Measurements from ENCODE around the gene KCNK4. TPM values are rescaled to one million over a fixed set of nuclear protein-coding genes. Genes with fewer than 3 reads are reported as not detected.

Gene KCNK4
- total and polyA plus RNA-seq, 2 of the 13 experiments (the other 11 are each of a cell fraction or from before 2014, with no cell fraction given): not detected

DNA sequence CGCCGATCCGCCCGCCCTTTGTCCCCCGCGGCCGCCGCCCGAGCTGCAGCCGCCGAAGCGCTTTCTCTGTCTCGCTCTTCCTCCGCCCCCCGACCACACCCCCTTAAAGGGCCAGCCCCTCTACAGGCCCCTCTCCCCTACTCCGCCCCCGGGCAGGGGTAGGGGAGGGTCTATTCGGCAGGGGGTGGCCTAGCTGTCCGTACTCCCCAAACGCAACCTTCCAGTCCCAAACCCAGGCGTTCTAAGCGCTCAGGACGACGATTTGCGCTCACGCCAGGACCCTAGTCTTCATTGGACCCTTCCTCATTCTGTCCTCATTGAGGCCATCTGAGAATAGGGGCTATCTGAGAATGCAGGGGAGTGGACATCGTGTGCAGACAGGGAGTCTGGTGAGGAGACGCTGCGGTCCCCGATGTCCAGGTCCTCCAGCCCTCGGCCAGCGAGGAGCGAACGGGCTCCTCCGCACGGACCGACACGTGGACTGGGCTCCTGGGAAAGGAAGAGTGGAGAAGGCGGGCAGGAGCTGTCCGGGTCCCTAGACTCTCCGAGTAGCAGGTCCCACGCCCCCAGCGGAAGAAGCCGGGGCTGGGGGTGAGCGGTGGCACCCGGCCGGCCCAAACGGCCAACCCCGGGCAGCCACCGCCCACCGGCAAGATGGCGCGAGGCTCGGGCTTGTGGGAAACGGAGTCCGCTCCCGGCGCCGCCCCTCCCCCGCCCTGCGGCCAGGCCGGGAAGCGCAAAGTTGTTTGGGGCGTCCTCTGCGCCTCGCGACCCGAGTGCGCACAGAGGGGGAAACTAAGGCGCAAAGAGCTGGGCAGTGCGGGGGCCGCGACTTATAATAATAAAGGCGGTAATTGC lies 44.0 kb upstream of the KCNK4 start, which contains the start of gene PPP1R14B:
Gene PPP1R14B (minus strand): TSS at position 73 of the 858 bp plus-strand sequence. CDS start 270 bp downstream, outside the sequence.
- peak within 1 kb of the TSS; percentile 81 for H3K9ac ChIP-seq (ENCODE audit: insufficient read depth, low read depth, low read length)
- H4K20me1 ChIP-seq (ENCODE audit: insufficient read depth, low read length): no peaks in the 10 kb centered on the region
- peaks cover 0 to 11% of the 10 kb centered on the region in 2 experiments; a peak in 2 of 5 replicates for H3K36me3 ChIP-seq (replicated peaks in 1 of 2; ENCODE audit: control insufficient read depth in 1 of 2, insufficient read depth in 2 of 2, low read length in 2 of 2)
- FAIRE-seq (no peak), ATAC-seq (peak; percentile 71), DNase-seq (ENCODE audit: low spot score) (peak; percentile 80)
- no peak within 1 kb of the TSS for H2AFZ ChIP-seq (ENCODE audit: low read length)
- no peaks in the 10 kb centered on the region; a peak in 1 of 5 replicates for H3K27me3 ChIP-seq (ENCODE audit: control insufficient read depth in 1 of 2, insufficient read depth in 2 of 2, low read length in 2 of 2)
- no peaks in the 10 kb centered on the region for H3K9me3 ChIP-seq (ENCODE audit: low read length)
- peak within 1 kb of the TSS; percentile 100 for H3K4me2 ChIP-seq (ENCODE audit: low read depth, low read length)
- peaks cover 31% of the 10 kb centered on the region for H3K79me2 ChIP-seq (ENCODE audit: insufficient read depth, low read length)
- ChIA-PET POLR2A (interaction anchor here (1.2 to 8.3 kb wide), 6 partner anchors 10 to 70 kb away, joined by 5 to 113 read pairs (median 12); partner anchors contain the start of genes NUDT22, PRDX5, STIP1 and TRMT112), CTCF (ENCODE audit: low intra/inter-chr PET ratio, low total read pairs) (no interaction called here)
- 0% methylated on average over 22 of the region's 74 CpGs for WGBS (ENCODE audit: low lambda C conversion rate)
- no TSS peak for BruUV-seq (replicated peaks)
- intact Hi-C loops (cut with micrococcal nuclease; ENCODE audit: unreplicated experiment): loop anchor here (5.0 kb wide), 1 partner anchor 55 kb away; the partner anchor contains the start of gene CATSPERZ
- peaks cover 69% of the 10 kb centered on the region for H3K4me1 ChIP-seq (ENCODE audit: insufficient read depth, low read length)
- in situ Hi-C loops (cut with HindIII; ENCODE audit: extremely low pct_ligation_motif_present, low pct_unique_long_range_greater_than_20kb): no loop called here
- H3K4me3 ChIP-seq (replicated peaks in 1 of 3; ENCODE audit: insufficient read depth in 1 of 3, low read depth in 2 of 3, low read length in 3 of 3): peak within 1 kb of the TSS; percentile 79 to 95 (median 84)
- peak within 1 kb of the TSS; percentile 83 for H3K27ac ChIP-seq (ENCODE audit: extremely low read length, insufficient read depth, low read length)
- TF ChIP-seq ARNTL (CRISPR knock-in tag; IDR thresholded peaks at IDR 0.05) (peak; percentile 42; the same call in 1 of the 2 replicates), SIN3A (IDR thresholded peaks at IDR 0.05; ENCODE audit: borderline replicate concordance, low read depth, low read length) (peak; percentile 60; the same call in 1 of the 2 replicates), TCF12 (IDR thresholded peaks at IDR 0.05) (no peak), TCF12 (CRISPR knock-in tag; IDR thresholded peaks at IDR 0.05) (no peak), HNRNPK (IDR thresholded peaks at IDR 0.05; ENCODE audit: low read depth, low read length, poor library complexity, severe bottlenecking) (peak; percentile 24), KAT8 (CRISPR knock-in tag; IDR thresholded peaks at IDR 0.05) (peak; percentile 78), ZNF724P (CRISPR knock-in tag; IDR thresholded peaks at IDR 0.05; ENCODE audit: borderline replicate concordance) (peak; percentile 87), PAWR (CRISPR knock-in tag; IDR thresholded peaks at IDR 0.05; ENCODE audit: borderline replicate concordance) (0 out of 2 replicates have a peak, but pooled peaks have one; percentile 23), ZNF296 (CRISPR knock-in tag; conservative IDR thresholded peaks at IDR 0.05) (no peak), ATF7-NPFF (CRISPR knock-in tag; IDR thresholded peaks at IDR 0.05; ENCODE audit: low read depth) (peak; percentile 82), SNRNP70 (IDR thresholded peaks at IDR 0.05; ENCODE audit: low read depth, low read length) (no peak), ZNF75D (CRISPR knock-in tag; IDR thresholded peaks at IDR 0.05; ENCODE audit: borderline replicate concordance) (no peak), TOPORS (CRISPR knock-in tag; IDR thresholded peaks at IDR 0.05) (0 out of 2 replicates have a peak, but pooled peaks have one; percentile 63), ARID2 (CRISPR knock-in tag; IDR thresholded peaks at IDR 0.05; ENCODE audit: borderline replicate concordance) (0 out of 2 replicates have a peak, but pooled peaks have one; percentile 17), SP140L (CRISPR knock-in tag; IDR thresholded peaks at IDR 0.05; ENCODE audit: borderline replicate concordance) (no peak), ZNF788 (CRISPR knock-in tag; IDR thresholded peaks at IDR 0.05; ENCODE audit: borderline replicate concordance) (peak; percentile 70; the same call in 1 of the 2 replicates), AHR (CRISPR knock-in tag; IDR thresholded peaks at IDR 0.05) (peak; percentile 44; the same call in 1 of the 2 replicates), SALL2 (CRISPR knock-in tag; IDR thresholded peaks at IDR 0.05) (0 out of 2 replicates have a peak, but pooled peaks have one; percentile 15), RXRB (CRISPR knock-in tag; IDR thresholded peaks at IDR 0.05; ENCODE audit: borderline replicate concordance) (no peak; the same call in 1 of the 2 replicates)
- TF ChIP-seq, protein P1, sequence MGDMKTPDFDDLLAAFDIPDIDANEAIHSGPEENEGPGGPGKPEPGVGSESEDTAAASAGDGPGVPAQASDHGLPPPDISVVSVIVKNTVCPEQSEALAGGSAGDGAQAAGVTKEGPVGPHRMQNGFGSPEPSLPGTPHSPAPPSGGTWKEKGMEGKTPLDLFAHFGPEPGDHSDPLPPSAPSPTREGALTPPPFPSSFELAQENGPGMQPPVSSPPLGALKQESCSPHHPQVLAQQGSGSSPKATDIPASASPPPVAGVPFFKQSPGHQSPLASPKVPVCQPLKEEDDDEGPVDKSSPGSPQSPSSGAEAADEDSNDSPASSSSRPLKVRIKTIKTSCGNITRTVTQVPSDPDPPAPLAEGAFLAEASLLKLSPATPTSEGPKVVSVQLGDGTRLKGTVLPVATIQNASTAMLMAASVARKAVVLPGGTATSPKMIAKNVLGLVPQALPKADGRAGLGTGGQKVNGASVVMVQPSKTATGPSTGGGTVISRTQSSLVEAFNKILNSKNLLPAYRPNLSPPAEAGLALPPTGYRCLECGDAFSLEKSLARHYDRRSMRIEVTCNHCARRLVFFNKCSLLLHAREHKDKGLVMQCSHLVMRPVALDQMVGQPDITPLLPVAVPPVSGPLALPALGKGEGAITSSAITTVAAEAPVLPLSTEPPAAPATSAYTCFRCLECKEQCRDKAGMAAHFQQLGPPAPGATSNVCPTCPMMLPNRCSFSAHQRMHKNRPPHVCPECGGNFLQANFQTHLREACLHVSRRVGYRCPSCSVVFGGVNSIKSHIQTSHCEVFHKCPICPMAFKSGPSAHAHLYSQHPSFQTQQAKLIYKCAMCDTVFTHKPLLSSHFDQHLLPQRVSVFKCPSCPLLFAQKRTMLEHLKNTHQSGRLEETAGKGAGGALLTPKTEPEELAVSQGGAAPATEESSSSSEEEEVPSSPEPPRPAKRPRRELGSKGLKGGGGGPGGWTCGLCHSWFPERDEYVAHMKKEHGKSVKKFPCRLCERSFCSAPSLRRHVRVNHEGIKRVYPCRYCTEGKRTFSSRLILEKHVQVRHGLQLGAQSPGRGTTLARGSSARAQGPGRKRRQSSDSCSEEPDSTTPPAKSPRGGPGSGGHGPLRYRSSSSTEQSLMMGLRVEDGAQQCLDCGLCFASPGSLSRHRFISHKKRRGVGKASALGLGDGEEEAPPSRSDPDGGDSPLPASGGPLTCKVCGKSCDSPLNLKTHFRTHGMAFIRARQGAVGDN (CRISPR knock-in tag; IDR thresholded peaks at IDR 0.05): peak; percentile 92

All from HepG2 (cell line).